ENCODE measurements around the gene FHIT.

The FHIT gene

DNA sequence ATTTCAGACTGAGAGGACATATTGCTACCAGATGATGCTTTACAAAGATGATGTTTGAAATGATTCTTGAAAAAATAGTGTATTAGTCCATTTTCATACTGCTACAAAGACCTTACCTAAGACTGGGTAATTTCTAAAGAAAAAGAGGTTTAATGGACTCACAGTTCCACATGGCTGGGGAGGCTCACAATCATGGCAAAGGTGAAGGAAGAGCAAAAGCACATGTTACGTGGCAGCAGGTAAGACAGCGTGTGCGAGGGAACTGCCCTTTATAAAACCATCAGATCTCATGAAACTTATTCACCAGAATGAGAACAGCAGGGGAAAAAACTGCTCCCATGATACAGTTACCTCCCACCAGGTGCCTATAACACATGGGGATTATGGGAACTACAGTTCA, 1543.0 kb downstream of the FHIT start:
- Histone ChIP-seq H3K4me2 (ENCODE audit: low read length) (no peak overlapping the region), H4K20me1 (ENCODE audit: control insufficient read depth, insufficient read depth, low read depth, low read length) (no peaks in the 10 kb centered on the region), H3F3A (ENCODE audit: control insufficient read depth, insufficient read depth) (no peaks in the 10 kb centered on the region), H3K4me3 (ENCODE audit: low read length) (no peak overlapping the region), H3K27me3 (ENCODE audit: control insufficient read depth, low read length) (no peaks in the 10 kb centered on the region), H3K27ac (ENCODE audit: low read depth, low read length) (no peak overlapping the region), H3K4me1 (ENCODE audit: control insufficient read depth, low read length) (no peaks in the 10 kb centered on the region), H3K36me3 (ENCODE audit: control insufficient read depth, low read length) (no peaks in the 10 kb centered on the region), H3K79me2 (ENCODE audit: control insufficient read depth, low read length) (no peaks in the 10 kb centered on the region), H3K9me2 (replicated peaks; ENCODE audit: control insufficient read depth, low read length) (no peaks in the 10 kb centered on the region), H3K9me3 (ENCODE audit: control insufficient read depth, insufficient read depth, low read length) (no peaks in the 10 kb centered on the region)
- no peak for TF ChIP-seq EZH2phosphoT487 (IDR thresholded peaks at IDR 0.05; ENCODE audit: borderline replicate concordance, low read length)
- TF ChIP-seq, protein P1, sequence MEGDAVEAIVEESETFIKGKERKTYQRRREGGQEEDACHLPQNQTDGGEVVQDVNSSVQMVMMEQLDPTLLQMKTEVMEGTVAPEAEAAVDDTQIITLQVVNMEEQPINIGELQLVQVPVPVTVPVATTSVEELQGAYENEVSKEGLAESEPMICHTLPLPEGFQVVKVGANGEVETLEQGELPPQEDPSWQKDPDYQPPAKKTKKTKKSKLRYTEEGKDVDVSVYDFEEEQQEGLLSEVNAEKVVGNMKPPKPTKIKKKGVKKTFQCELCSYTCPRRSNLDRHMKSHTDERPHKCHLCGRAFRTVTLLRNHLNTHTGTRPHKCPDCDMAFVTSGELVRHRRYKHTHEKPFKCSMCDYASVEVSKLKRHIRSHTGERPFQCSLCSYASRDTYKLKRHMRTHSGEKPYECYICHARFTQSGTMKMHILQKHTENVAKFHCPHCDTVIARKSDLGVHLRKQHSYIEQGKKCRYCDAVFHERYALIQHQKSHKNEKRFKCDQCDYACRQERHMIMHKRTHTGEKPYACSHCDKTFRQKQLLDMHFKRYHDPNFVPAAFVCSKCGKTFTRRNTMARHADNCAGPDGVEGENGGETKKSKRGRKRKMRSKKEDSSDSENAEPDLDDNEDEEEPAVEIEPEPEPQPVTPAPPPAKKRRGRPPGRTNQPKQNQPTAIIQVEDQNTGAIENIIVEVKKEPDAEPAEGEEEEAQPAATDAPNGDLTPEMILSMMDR (IDR thresholded peaks at IDR 0.05; ENCODE audit: low read depth, low read length, poor library complexity, severe bottlenecking) = no peak

DNA sequence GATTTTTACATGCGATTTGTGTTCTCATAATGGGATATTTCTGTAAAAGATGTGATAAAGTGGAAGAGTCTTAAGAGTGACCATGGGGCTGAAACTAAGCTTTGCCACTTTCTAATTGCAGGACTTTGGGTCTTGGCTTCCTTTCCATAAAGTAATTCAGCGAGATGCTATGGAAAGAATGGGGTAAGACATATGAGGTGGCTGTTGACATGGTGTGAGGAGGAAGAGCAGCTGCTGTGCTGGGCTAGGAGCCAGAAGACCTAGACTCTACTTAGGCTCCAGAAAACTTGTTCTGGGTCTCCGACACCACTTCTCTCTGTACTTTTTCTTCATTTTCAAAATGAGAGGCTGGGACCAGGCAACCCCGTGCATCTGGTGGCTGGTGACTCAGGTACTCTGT, 1547.0 kb downstream of the FHIT start:
- Histone ChIP-seq H3K4me2 (ENCODE audit: low read length) (no peak overlapping the region), H3K9me3 (ENCODE audit: control insufficient read depth, insufficient read depth, low read length) (no peaks in the 10 kb centered on the region), H3K27me3 (ENCODE audit: control insufficient read depth, low read length) (no peaks in the 10 kb centered on the region), H3K4me3 (ENCODE audit: low read length) (no peak overlapping the region), H3F3A (ENCODE audit: control insufficient read depth, insufficient read depth) (no peaks in the 10 kb centered on the region), H3K79me2 (ENCODE audit: control insufficient read depth, low read length) (no peaks in the 10 kb centered on the region), H3K4me1 (ENCODE audit: control insufficient read depth, low read length) (no peaks in the 10 kb centered on the region), H3K27ac (ENCODE audit: low read depth, low read length) (no peak overlapping the region), H3K36me3 (ENCODE audit: control insufficient read depth, low read length) (no peaks in the 10 kb centered on the region), H3K9me2 (replicated peaks; ENCODE audit: control insufficient read depth, low read length) (no peaks in the 10 kb centered on the region), H4K20me1 (ENCODE audit: control insufficient read depth, insufficient read depth, low read depth, low read length) (no peaks in the 10 kb centered on the region)
- TF ChIP-seq, protein P1 (IDR thresholded peaks at IDR 0.05; ENCODE audit: low read depth, low read length, poor library complexity, severe bottlenecking) = no peak
- no peak for TF ChIP-seq EZH2phosphoT487 (IDR thresholded peaks at IDR 0.05; ENCODE audit: borderline replicate concordance, low read length)

DNA sequence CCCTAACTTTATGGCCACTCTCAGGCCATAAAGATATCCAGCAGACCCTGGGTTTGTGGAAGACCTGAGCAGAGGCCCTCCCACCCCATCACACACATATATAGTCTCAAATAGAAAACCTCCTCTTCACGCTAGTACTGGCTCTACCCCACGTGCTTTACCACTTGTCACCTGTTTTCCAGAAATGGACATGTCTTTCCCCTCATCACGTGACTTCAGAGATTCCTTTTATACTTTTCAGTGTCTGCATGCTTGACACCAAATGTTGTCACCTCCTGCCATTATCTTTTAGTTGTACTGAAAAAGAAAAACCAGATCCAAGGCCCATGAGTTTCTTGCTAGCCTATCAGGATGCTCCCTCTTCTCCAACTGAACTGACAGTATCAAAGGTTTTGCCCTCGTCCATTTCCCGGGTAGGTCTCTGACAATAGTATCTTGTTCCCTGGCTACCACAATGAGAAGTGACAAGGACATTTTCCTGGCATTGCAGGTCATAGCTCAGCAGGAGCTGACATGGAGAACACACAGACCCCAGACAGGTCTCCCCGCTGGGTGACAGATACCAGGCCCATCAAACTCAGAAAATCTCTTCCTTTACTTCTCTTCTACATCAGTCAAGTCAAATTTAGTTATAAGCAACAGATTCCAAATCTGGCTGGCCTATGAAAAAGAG, 1551.5 kb downstream of the FHIT start:
- Histone ChIP-seq H3K4me2 (ENCODE audit: low read length) (no peak overlapping the region), H3K27me3 (ENCODE audit: control insufficient read depth, low read length) (no peaks in the 10 kb centered on the region), H4K20me1 (ENCODE audit: control insufficient read depth, insufficient read depth, low read depth, low read length) (no peaks in the 10 kb centered on the region), H3K79me2 (ENCODE audit: control insufficient read depth, low read length) (no peaks in the 10 kb centered on the region), H3K27ac (ENCODE audit: low read depth, low read length) (no peak overlapping the region), H3K4me3 (ENCODE audit: low read length) (no peak overlapping the region), H3K36me3 (ENCODE audit: control insufficient read depth, low read length) (no peaks in the 10 kb centered on the region), H3K9me3 (ENCODE audit: control insufficient read depth, insufficient read depth, low read length) (no peaks in the 10 kb centered on the region), H3K4me1 (ENCODE audit: control insufficient read depth, low read length) (no peaks in the 10 kb centered on the region), H3K9me2 (replicated peaks; ENCODE audit: control insufficient read depth, low read length) (no peaks in the 10 kb centered on the region), H3F3A (ENCODE audit: control insufficient read depth, insufficient read depth) (no peaks in the 10 kb centered on the region)
- TF ChIP-seq EZH2phosphoT487 (IDR thresholded peaks at IDR 0.05; ENCODE audit: borderline replicate concordance, low read length) = no peak
- TF ChIP-seq, protein P1 (IDR thresholded peaks at IDR 0.05; ENCODE audit: low read depth, low read length, poor library complexity, severe bottlenecking) = no peak
